Lower lobe of right lung (tissue), 2 donors: ENCODE data around the gene SKAP2. TPM values are rescaled to one million over a fixed set of nuclear protein-coding genes. Genes with fewer than 3 reads are reported as not detected.

Experiments
- ATAC-seq, 2 donors: fragments of 200-7000 bp; cut with Tn5 transposase; one replicate each; pipeline ENCODE4 v1.9.1; 2020 to 2022; ENCODE audit warnings: mild to moderate bottlenecking in 2 of 2, moderate library complexity in 2 of 2
- DNase-seq: peaks from one replicate; pipeline ENCODE4 v3.0.0-alpha.2; 2020
- H3K27ac ChIP-seq: fragments of 200-600 bp; one replicate; pipeline ENCODE4 v1.8.0; 2022
- H3K27me3 ChIP-seq: fragments of 200-600 bp; one replicate; pipeline ENCODE4 v1.8.0; 2022; ENCODE audit warnings: low read depth
- H3K36me3 ChIP-seq: fragments of 200-600 bp; one replicate; pipeline ENCODE4 v1.8.0; 2022; ENCODE audit warnings: mild to moderate bottlenecking
- H3K4me1 ChIP-seq: fragments of 200-600 bp; one replicate; pipeline ENCODE4 v1.8.0; 2022
- H3K4me3 ChIP-seq: fragments of 200-600 bp; one replicate; pipeline ENCODE4 v1.8.0; 2022; ENCODE audit warnings: mild to moderate bottlenecking
- H3K9me3 ChIP-seq: fragments of 200-600 bp; one replicate; pipeline ENCODE4 v1.8.0; 2022
- intact Hi-C: fragments of 100-400 bp; cut with DNase I; formaldehyde crosslinking; loops from one replicate; pipeline ENCODE4 v1.11.0; 2022
- total RNA-seq: library from RNA; stranded (reverse); fragmentation: NEBNext Ultra II Directional; extraction: Animal tissue kit (Norgen Biotek cat#: 25700); gene quantifications from one replicate; pipeline ENCODE4 v1.2.1, GENCODE V29; 2021
- TF ChIP-seq, protein P1 (sequence below): fragments of 200-600 bp; IDR thresholded peaks from one replicate; pipeline ENCODE4 v1.8.0; 2022; ENCODE audit warnings: antibody characterized with exemption, mild to moderate bottlenecking
- donor health status: DM: no; HTN: yes; CAD: no; lungs with severe emphysema.

SKAP2 gene
- total RNA-seq, 1 donor from 2014 or later, result 75.0 TPM

DNA sequence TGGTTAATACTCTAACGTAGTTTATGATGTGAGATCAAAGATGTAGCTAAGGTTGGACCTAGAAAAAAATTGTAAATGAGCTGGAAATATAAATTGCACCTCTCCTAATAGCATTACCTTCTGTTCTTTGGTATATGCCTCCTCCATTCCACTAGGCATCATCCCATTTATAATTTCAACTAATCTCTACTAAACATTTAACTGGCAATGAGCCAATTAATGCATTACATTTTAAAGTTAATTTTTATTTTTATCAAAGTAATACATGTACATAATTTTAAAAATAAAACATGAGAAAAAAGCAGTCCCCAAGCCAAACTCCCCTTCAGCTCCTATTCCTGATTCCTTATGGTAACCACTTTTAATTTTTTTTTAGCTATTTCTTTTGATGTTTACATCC lies 35.1 kb upstream of the SKAP2 start:
- ATAC-seq (no peak), DNase-seq (no peak)
- TF ChIP-seq, protein P1, sequence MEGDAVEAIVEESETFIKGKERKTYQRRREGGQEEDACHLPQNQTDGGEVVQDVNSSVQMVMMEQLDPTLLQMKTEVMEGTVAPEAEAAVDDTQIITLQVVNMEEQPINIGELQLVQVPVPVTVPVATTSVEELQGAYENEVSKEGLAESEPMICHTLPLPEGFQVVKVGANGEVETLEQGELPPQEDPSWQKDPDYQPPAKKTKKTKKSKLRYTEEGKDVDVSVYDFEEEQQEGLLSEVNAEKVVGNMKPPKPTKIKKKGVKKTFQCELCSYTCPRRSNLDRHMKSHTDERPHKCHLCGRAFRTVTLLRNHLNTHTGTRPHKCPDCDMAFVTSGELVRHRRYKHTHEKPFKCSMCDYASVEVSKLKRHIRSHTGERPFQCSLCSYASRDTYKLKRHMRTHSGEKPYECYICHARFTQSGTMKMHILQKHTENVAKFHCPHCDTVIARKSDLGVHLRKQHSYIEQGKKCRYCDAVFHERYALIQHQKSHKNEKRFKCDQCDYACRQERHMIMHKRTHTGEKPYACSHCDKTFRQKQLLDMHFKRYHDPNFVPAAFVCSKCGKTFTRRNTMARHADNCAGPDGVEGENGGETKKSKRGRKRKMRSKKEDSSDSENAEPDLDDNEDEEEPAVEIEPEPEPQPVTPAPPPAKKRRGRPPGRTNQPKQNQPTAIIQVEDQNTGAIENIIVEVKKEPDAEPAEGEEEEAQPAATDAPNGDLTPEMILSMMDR, result no peak
- no peak overlapping the region for H3K4me3 ChIP-seq
- no peaks in the 10 kb centered on the region for H3K4me1 ChIP-seq
- intact Hi-C loops, result no loop called here
- H3K27me3 ChIP-seq, result no peaks in the 10 kb centered on the region
- H3K27ac ChIP-seq, result no peak overlapping the region
- H3K36me3 ChIP-seq, result no peaks in the 10 kb centered on the region
- no peaks in the 10 kb centered on the region for H3K9me3 ChIP-seq

DNA sequence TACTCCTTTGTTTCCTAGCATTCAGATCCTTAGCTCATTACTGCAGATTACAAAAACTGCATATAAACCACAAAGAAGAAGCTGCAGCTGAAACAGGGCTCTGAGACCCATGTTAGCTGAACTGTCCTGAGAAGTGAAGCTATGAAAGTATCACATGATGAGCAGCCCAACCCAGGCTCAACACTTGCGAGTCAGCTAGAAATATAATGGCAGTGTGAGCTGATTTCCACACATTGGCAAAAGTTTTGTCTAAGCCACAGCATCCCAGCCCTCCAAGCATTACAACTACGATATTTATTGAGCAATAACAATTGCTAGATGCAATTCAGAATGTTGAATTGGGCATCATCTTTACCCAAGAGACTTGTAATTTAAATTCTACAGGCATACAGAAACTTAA lies 34.5 kb upstream of the SKAP2 start:
- intact Hi-C loops, result no loop called here
- Histone ChIP-seq H3K27ac (no peak overlapping the region), H3K9me3 (no peaks in the 10 kb centered on the region), H3K4me3 (no peak overlapping the region), H3K36me3 (no peaks in the 10 kb centered on the region), H3K27me3 (no peaks in the 10 kb centered on the region), H3K4me1 (no peaks in the 10 kb centered on the region)
- no peak for ATAC-seq
- no peak for DNase-seq
- TF ChIP-seq, protein P1, result no peak

DNA sequence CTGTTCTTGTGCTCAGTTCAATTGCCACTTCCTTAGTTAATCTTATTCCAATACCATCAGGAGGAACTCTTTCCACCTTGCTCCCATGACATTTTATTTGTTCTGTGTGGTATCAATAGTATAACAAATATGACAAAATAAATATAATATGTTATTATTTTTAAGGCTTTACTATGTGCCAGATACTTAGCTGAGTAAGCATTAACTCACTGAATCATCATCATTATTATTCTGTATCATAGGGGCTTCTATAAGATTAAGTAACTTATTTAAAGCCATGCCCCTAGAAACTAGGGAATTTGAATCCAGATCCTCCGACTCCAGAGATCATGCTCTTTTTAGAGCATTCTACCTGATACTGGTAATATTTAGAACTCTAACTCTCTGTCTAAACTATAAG lies 33.5 kb upstream of the SKAP2 start:
- DNase-seq (no peak), ATAC-seq (no peak)
- Histone ChIP-seq H3K36me3 (no peaks in the 10 kb centered on the region), H3K27me3 (no peaks in the 10 kb centered on the region), H3K27ac (no peak overlapping the region), H3K9me3 (no peaks in the 10 kb centered on the region), H3K4me3 (no peak overlapping the region), H3K4me1 (no peaks in the 10 kb centered on the region)
- intact Hi-C loops, result no loop called here
- TF ChIP-seq, protein P1, result no peak

DNA sequence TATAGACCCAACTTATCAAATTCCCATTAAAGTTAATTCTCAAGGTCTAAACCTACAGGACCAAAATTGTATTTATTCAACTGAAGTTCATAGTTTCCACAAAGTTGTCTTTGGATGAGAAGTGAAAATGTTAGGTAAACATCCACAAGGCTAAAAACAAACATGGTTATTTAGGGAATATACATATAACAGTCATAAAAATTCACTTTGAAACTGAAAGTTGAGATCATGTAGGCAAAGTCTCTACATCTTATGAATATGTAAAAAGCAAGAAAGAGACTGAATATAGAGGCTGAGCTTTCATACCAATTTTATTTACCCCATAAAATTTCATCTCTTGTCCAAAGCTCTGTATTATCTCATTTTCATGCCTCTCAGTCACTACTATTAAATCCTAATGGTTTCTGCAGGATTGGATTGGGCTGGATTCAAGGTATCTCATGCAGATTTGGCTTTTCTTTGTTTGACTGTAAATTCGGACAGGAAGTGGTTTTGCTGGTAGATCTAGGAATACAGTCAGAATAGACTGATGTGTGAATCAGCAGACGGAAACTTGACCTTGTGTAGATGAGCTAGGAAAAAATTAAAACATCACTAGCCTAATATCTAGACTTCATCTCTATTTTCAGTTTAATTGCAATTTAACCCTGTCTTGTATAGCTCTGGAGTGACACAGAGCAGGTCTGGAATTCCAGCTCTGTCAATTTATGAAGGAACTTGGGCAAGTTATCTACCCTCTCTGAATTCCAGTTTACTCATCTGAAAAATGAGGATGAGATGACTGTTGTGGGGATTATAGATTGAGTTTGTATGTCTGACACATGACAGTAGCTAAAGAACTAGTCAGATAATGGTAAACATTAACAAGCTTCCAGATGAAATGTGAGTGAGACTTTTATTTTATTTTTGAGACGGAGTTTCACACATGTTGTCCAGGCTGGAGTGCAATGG lies 27.3 kb upstream of the SKAP2 start:
- H3K36me3 ChIP-seq, result no peaks in the 10 kb centered on the region
- H3K27ac ChIP-seq, result no peak overlapping the region
- H3K9me3 ChIP-seq, result no peaks in the 10 kb centered on the region
- intact Hi-C loops, result no loop called here
- ATAC-seq, result no peak
- no peaks in the 10 kb centered on the region for H3K27me3 ChIP-seq
- no peak for DNase-seq
- no peak overlapping the region for H3K4me3 ChIP-seq
- H3K4me1 ChIP-seq, result no peaks in the 10 kb centered on the region
- TF ChIP-seq, protein P1, result no peak

DNA sequence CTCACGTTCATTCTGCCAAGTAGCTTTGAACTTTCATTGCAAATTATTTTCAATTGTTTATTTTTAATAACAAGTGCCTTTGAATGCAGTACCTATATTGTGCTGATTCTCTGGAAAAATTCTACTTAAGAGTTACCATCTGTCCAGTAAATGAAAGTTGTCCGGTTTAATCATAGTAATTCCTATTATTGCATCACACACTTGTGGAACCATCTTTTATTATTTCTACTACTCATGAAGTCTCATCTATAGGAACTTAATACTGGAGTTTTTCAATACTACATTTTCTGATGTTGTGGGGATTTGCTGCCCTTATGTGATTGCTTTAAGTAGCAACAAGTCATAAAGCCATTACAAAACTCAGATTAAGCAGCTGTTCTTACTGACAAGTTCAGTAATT lies 16.5 kb upstream of the SKAP2 start:
- intact Hi-C loops, result no loop called here
- peaks cover 14% of the 10 kb centered on the region for H3K9me3 ChIP-seq
- no peaks in the 10 kb centered on the region for H3K36me3 ChIP-seq
- H3K4me3 ChIP-seq, result no peak overlapping the region
- no peaks in the 10 kb centered on the region for H3K4me1 ChIP-seq
- H3K27ac ChIP-seq, result no peak overlapping the region
- TF ChIP-seq, protein P1, result no peak
- ATAC-seq, result no peak
- H3K27me3 ChIP-seq, result no peaks in the 10 kb centered on the region
- no peak for DNase-seq
